Upper lobe of right lung (tissue), 1 donor: Measurements from ENCODE around the gene HES4. TPM values are rescaled to one million over a fixed set of nuclear protein-coding genes. Genes with fewer than 3 reads are reported as not detected.
A peak's percentile ranks its signal among the peaks of the same experiment; 100 is the strongest.

Experiments used
- ATAC-seq: fragments of 200-7000 bp; cut with Tn5 transposase; one replicate; pipeline ENCODE4 v1.9.1; 2020; ENCODE audit warnings: mild to moderate bottlenecking, moderate library complexity
- DNase-seq: peaks from one replicate; pipeline ENCODE4 v3.0.0-alpha.2; 2020
- H3K27ac ChIP-seq: fragments of 200-600 bp; one replicate; pipeline ENCODE4 v1.8.0; 2022
- H3K27me3 ChIP-seq: fragments of 200-600 bp; one replicate; pipeline ENCODE4 v1.8.0; 2022; ENCODE audit warnings: mild to moderate bottlenecking
- H3K36me3 ChIP-seq: fragments of 200-600 bp; one replicate; pipeline ENCODE4 v1.8.0; 2022
- H3K4me1 ChIP-seq: fragments of 200-600 bp; one replicate; pipeline ENCODE4 v1.8.0; 2022
- H3K4me3 ChIP-seq: fragments of 200-600 bp; one replicate; pipeline ENCODE4 v1.8.0; 2022; ENCODE audit warnings: mild to moderate bottlenecking
- H3K9me3 ChIP-seq: fragments of 200-600 bp; one replicate; pipeline ENCODE4 v1.8.0; 2022
- CTCF ChIP-seq: fragments of 200-600 bp; IDR thresholded peaks from one replicate; pipeline ENCODE4 v1.8.0; 2022; ENCODE audit warnings: antibody characterized with exemption
- intact Hi-C: fragments of 100-400 bp; cut with DNase I; formaldehyde crosslinking; loops from one replicate; pipeline ENCODE4 v1.11.0; 2022
- total RNA-seq: library from RNA; stranded (reverse); fragmentation: NEBNext Ultra II Directional; extraction: Animal tissue kit (Norgen Biotek cat#: 25700); gene quantifications from one replicate; pipeline ENCODE4 v1.2.1, GENCODE V29; 2021
- donor health status: DM: no; HTN: yes; CAD: no; lungs with severe emphysema.

HES4 gene
- total RNA-seq, 1 donor from 2014 or later: 26.8 TPM

- peaks cover 27% of the 10 kb centered on the region for H3K27me3 ChIP-seq
- ATAC-seq (no peak), DNase-seq (no peak)
- H3K36me3 ChIP-seq: no peaks in the 10 kb centered on the region
- H3K4me1 ChIP-seq: peaks cover 12% of the 10 kb centered on the region
- H3K27ac ChIP-seq: no peak overlapping the region
- intact Hi-C loops: loop anchor here (10.0 kb wide), 1 partner anchor 63 kb away; no protein-coding TSS in a partner anchor
- no peaks in the 10 kb centered on the region for H3K9me3 ChIP-seq
- peak overlapping the region; percentile 83 for H3K4me3 ChIP-seq
- no peak for TF ChIP-seq CTCF
Observed at GRCh38 chr1:967466-968343, 32.2 kb downstream of the HES4 start.

GRCh38 chr1:966704-967300 is 33.1 kb downstream of the HES4 start:
- peak overlapping the region; percentile 78 for H3K27ac ChIP-seq
- intact Hi-C loops: loop anchor here (10.0 kb wide), 1 partner anchor 62 kb away; no protein-coding TSS in a partner anchor
- peak; percentile 89 for DNase-seq
- no peaks in the 10 kb centered on the region for H3K9me3 ChIP-seq
- peaks cover 18% of the 10 kb centered on the region for H3K27me3 ChIP-seq
- peak; percentile 82 for ATAC-seq
- H3K4me3 ChIP-seq: peak overlapping the region; percentile 83
- no peak for TF ChIP-seq CTCF
- H3K4me1 ChIP-seq: peaks cover 12% of the 10 kb centered on the region
- no peaks in the 10 kb centered on the region for H3K36me3 ChIP-seq

GRCh38 chr1:966135-966703 is 33.7 kb downstream of the HES4 start, which contains the start of gene PLEKHN1:
TSS of gene PLEKHN1 (plus strand) at chr1:966482. CDS start at chr1:966532, 50 bp downstream.
- no peak for DNase-seq
- Histone ChIP-seq H3K36me3 (no peaks in the 10 kb centered on the region), H3K27ac (peak within 1 kb of the TSS; percentile 78), H3K9me3 (no peaks in the 10 kb centered on the region), H3K4me1 (peaks cover 15% of the 10 kb centered on the region), H3K4me3 (peak within 1 kb of the TSS; percentile 83), H3K27me3 (peaks cover 13% of the 10 kb centered on the region)
- intact Hi-C loops: loop anchor here (10.0 kb wide), 1 partner anchor 61 kb away; no protein-coding TSS in a partner anchor
- ATAC-seq: peak; percentile 80
- no peak for TF ChIP-seq CTCF

GRCh38 chr1:965526-966134 is 34.3 kb downstream of the HES4 start:
- Histone ChIP-seq H3K36me3 (no peaks in the 10 kb centered on the region), H3K4me3 (no peak overlapping the region), H3K4me1 (peaks cover 17% of the 10 kb centered on the region), H3K27me3 (peaks cover 7% of the 10 kb centered on the region), H3K27ac (no peak overlapping the region), H3K9me3 (no peaks in the 10 kb centered on the region)
- no peak for TF ChIP-seq CTCF
- ATAC-seq (no peak), DNase-seq (no peak)
- intact Hi-C loops: loop anchor here (10.0 kb wide), 1 partner anchor 61 kb away; no protein-coding TSS in a partner anchor
